H1 (cell line): ENCODE data around the gene PIK3R5. TPM values are rescaled to one million over a fixed set of nuclear protein-coding genes. Genes with fewer than 3 reads are reported as not detected.

Source experiments
- CTCF ChIA-PET: fragments of 300-600 bp; sonication (Branson Sonifier 250); formaldehyde crosslinking; loops from one replicate; lab custom pipeline; 2021; ENCODE audit not compliant: partially characterized antibody; lab: Charles Lee
- POLR2A ChIA-PET: fragments of 300-600 bp; sonication (Branson Sonifier 250); formaldehyde crosslinking; loops from one replicate; lab custom pipeline; 2021; ENCODE audit warnings: inconsistent platforms; ENCODE audit not compliant: partially characterized antibody; lab: Charles Lee
- DNase-seq, 2 experiments: peaks; one replicate each; pipeline versions ENCODE4 v3.0.0 to v3.0.0-alpha.2; 2010 to 2022; ENCODE audit warnings: low spot score in 2 of 2, low read depth in 1 of 2, mixed read lengths in 1 of 2
- FAIRE-seq: peaks from 2 replicates; lab custom pipeline; 2011; peaks lifted over from hg19 to GRCh38; lab: Jason Lieb, UNC
- H2AFZ ChIP-seq: 2 replicates; pipeline ENCODE4 v1.8.1; 2012; ENCODE audit warnings: low read length, inconsistent platforms
- H2AK5ac ChIP-seq: 2 replicates; pipeline ENCODE4 v1.6.1; 2013; ENCODE audit warnings: low read depth, low read length
- H2BK120ac ChIP-seq: replicated peaks from 2 replicates; pipeline ENCODE3; 2013; ENCODE audit warnings: low read depth, low read length, inconsistent platforms
- H2BK12ac ChIP-seq: 2 replicates; pipeline ENCODE4 v1.6.1; 2013; ENCODE audit warnings: low read depth, low read length
- H2BK15ac ChIP-seq: 2 replicates; pipeline ENCODE4 v1.6.1; 2013; ENCODE audit warnings: low read length
- H2BK20ac ChIP-seq: 2 replicates; pipeline ENCODE4 v1.6.1; 2013; ENCODE audit warnings: low read length
- H2BK5ac ChIP-seq: 2 replicates; pipeline ENCODE4 v1.6.1; 2013; ENCODE audit warnings: low read depth, low read length
- H3K14ac ChIP-seq: 2 replicates; pipeline ENCODE4 v1.6.1; 2013; ENCODE audit warnings: inconsistent platforms; ENCODE audit not compliant: insufficient read length
- H3K18ac ChIP-seq: 2 replicates; pipeline ENCODE4 v1.6.1; 2013; ENCODE audit warnings: low read length; ENCODE audit errors: extremely low read depth
- H3K23ac ChIP-seq: 2 replicates; pipeline ENCODE4 v1.6.1; 2013; ENCODE audit warnings: inconsistent platforms; ENCODE audit not compliant: insufficient read length
- H3K23me2 ChIP-seq: 2 replicates; pipeline ENCODE4 v1.6.1; 2013; ENCODE audit warnings: low read depth, low read length
- H3K27ac ChIP-seq: 2 replicates; pipeline ENCODE4 v1.6.1; 2011; ENCODE audit warnings: low read depth, low read length, inconsistent platforms
- H3K27me3 ChIP-seq, 4 experiments: replicated peaks in 1 of 4; 1 replicate in 1 of 4; 2 replicates in 3 of 4; pipeline versions ENCODE4 v1.6.1 to v1.8.1; 2011 to 2013; ENCODE audit warnings: low read length in 3 of 4, mild to moderate bottlenecking in 3 of 4, inconsistent platforms in 2 of 4, mixed read lengths in 2 of 4, moderate library complexity in 1 of 4; ENCODE audit not compliant: control insufficient read depth in 3 of 4, insufficient read depth in 3 of 4; ENCODE audit errors: extremely low read depth in 1 of 4
- H3K36me3 ChIP-seq, 4 experiments: 2 replicates each; pipeline versions ENCODE4 v1.6.1 to v1.8.1; 2011 to 2013; ENCODE audit warnings: mild to moderate bottlenecking in 4 of 4, low read length in 3 of 4, moderate library complexity in 2 of 4, control low read depth in 1 of 4, inconsistent platforms in 1 of 4; ENCODE audit not compliant: insufficient read depth in 4 of 4, control insufficient read depth in 2 of 4
- H3K4ac ChIP-seq: replicated peaks from 2 replicates; pipeline ENCODE3; 2013; ENCODE audit warnings: low read length, low read depth, mixed read lengths, inconsistent platforms; ENCODE audit not compliant: insufficient read length
- H3K4me1 ChIP-seq, 4 experiments: replicated peaks in 1 of 4; 1 replicate in 1 of 4; 2 replicates in 3 of 4; pipeline versions ENCODE4 v1.6.1 to v1.8.1; 2011 to 2013; ENCODE audit warnings: low read length in 3 of 4, inconsistent platforms in 2 of 4, mixed read lengths in 1 of 4; ENCODE audit not compliant: insufficient read depth in 4 of 4, control insufficient read depth in 3 of 4
- H3K4me2 ChIP-seq, 2 experiments: 2 replicates each; pipeline versions ENCODE4 v1.6.1 to v1.8.1; 2011 to 2013; ENCODE audit warnings: low read depth in 2 of 2, low read length in 2 of 2, control low read depth in 1 of 2, inconsistent platforms in 1 of 2, mild to moderate bottlenecking in 1 of 2; ENCODE audit not compliant: insufficient read depth in 1 of 2
- H3K4me3 ChIP-seq, 4 experiments: fragments of 200-600, 300-600 bp in 1 of 4; sonication (generic), shearing (Covaris generic), sonication (Bioruptor Twin) in 1 of 4; 2 replicates each; pipeline versions ENCODE4 v1.5.1 to v1.8.1; 2011 to 2016; ENCODE audit warnings: low read length in 4 of 4, low read depth in 3 of 4, control low read depth in 2 of 4, inconsistent platforms in 2 of 4, mild to moderate bottlenecking in 2 of 4, mixed read lengths in 1 of 4, moderate library complexity in 1 of 4; ENCODE audit not compliant: insufficient read depth in 2 of 4; ENCODE audit errors: extremely low read depth in 1 of 4
- H3K56ac ChIP-seq: replicated peaks from 2 replicates; pipeline ENCODE3; 2013; ENCODE audit warnings: low read depth, mild to moderate bottlenecking, mixed read lengths, low read length, inconsistent platforms; ENCODE audit not compliant: insufficient read length
- H3K79me1 ChIP-seq: 2 replicates; pipeline ENCODE4 v1.6.1; 2013; ENCODE audit warnings: low read depth, low read length, control low read depth
- H3K79me2 ChIP-seq, 2 experiments: 2 replicates each; pipeline versions ENCODE4 v1.6.1 to v1.8.1; 2012 to 2013; ENCODE audit warnings: low read length in 2 of 2, mild to moderate bottlenecking in 2 of 2, inconsistent platforms in 1 of 2; ENCODE audit not compliant: insufficient read depth in 2 of 2, control insufficient read depth in 1 of 2
- H3K9ac ChIP-seq, 4 experiments: replicated peaks in 1 of 4; 1 replicate in 1 of 4; 2 replicates in 3 of 4; pipeline versions ENCODE4 v1.6.1 to v1.8.1; 2011 to 2013; ENCODE audit warnings: low read depth in 3 of 4, low read length in 3 of 4, control low read depth in 2 of 4, mild to moderate bottlenecking in 2 of 4, moderate library complexity in 2 of 4, inconsistent platforms in 1 of 4; ENCODE audit errors: extremely low read depth in 1 of 4
- H3K9me3 ChIP-seq, 2 experiments: 2 replicates each; pipeline versions ENCODE4 v1.6.1 to v1.8.1; 2012 to 2013; ENCODE audit warnings: mild to moderate bottlenecking in 2 of 2, moderate library complexity in 2 of 2, control low read depth in 1 of 2, inconsistent platforms in 1 of 2, low read depth in 1 of 2, low read length in 1 of 2, mixed read lengths in 1 of 2; ENCODE audit not compliant: insufficient read depth in 2 of 2
- H4K20me1 ChIP-seq, 2 experiments: replicated peaks in 1 of 2; 2 replicates each; pipeline versions ENCODE3 to v1.8.1; 2011 to 2013; ENCODE audit warnings: inconsistent platforms in 2 of 2, low read length in 2 of 2, mild to moderate bottlenecking in 1 of 2; ENCODE audit not compliant: insufficient read depth in 2 of 2, control insufficient read depth in 1 of 2
- H4K5ac ChIP-seq: 2 replicates; pipeline ENCODE4 v1.6.1; 2013; ENCODE audit warnings: low read length, low read depth, mixed read lengths, inconsistent platforms; ENCODE audit not compliant: insufficient read length
- H4K8ac ChIP-seq: 2 replicates; pipeline ENCODE4 v1.8.0; 2013; ENCODE audit warnings: mild to moderate bottlenecking, moderate library complexity, low read length, inconsistent platforms; ENCODE audit not compliant: insufficient read depth; ENCODE audit errors: extremely low read depth
- H4K91ac ChIP-seq: replicated peaks from 2 replicates; pipeline ENCODE3; 2013; ENCODE audit warnings: low read length, mixed read lengths, inconsistent platforms; ENCODE audit not compliant: insufficient read length
- CREB1 ChIP-seq: IDR thresholded peaks from 2 replicates; pipeline ENCODE4 v1.6.1; 2012; ENCODE audit warnings: inconsistent platforms
- EGR1 ChIP-seq: IDR thresholded peaks from 2 replicates; pipeline ENCODE4 v1.6.1; 2011; ENCODE audit warnings: low read depth, low read length, borderline replicate concordance
- HDAC6 ChIP-seq: IDR thresholded peaks from one replicate; pipeline ENCODE4 v1.7.1; 2012; ENCODE audit warnings: low read depth, mild to moderate bottlenecking, inconsistent platforms, low read length, moderate library complexity
- KDM1A ChIP-seq: fragments of 200-600, 300-600 bp; sonication (generic); IDR thresholded peaks from 2 replicates; pipeline ENCODE4 v1.7.1; 2016; ENCODE audit warnings: mild to moderate bottlenecking, low read length, borderline replicate concordance
- POLR2A ChIP-seq, 2 experiments: IDR thresholded peaks; 1 replicate in 1 of 2; 2 replicates in 1 of 2; pipeline ENCODE4 v1.6.1; 2011; ENCODE audit warnings: low read depth in 2 of 2, low read length in 2 of 2, mild to moderate bottlenecking in 2 of 2; ENCODE audit errors: control extremely low read depth in 1 of 2
- SRF ChIP-seq: IDR thresholded peaks from 2 replicates; pipeline ENCODE4 v1.6.1; 2011; ENCODE audit warnings: mild to moderate bottlenecking, low read depth, low read length, moderate library complexity
- WGBS, 2 experiments: shearing (Covaris generic) in 1 of 2; methylation state at CpG; one replicate each; pipeline versions ENCODE4 v1.1.6 to v1.1.7; 2013 to 2015; ENCODE audit warnings: low lambda C conversion rate in 2 of 2, mixed read lengths in 2 of 2, inconsistent platforms in 1 of 2, low coverage in 1 of 2, missing lambda C conversion rate in 1 of 2; ENCODE audit not compliant: insufficient replicate concordance in 2 of 2, insufficient coverage in 1 of 2, insufficient read length in 1 of 2; ENCODE audit errors: extremely low coverage in 1 of 2, missing lambda C conversion rate in 1 of 2; 5-methylcytosine and 5-hydroxymethylcytosine counted together
- polyA plus RNA-seq, 7 experiments: library from polyadenylated mRNA; depleted of rRNA in 3 of 7; stranded (reverse) in 5 of 7; unstranded in 2 of 7; fragments of >200 nt in 5 of 7; fragments of 200-250 nt in 2 of 7; gene quantifications; 1 replicate in 5 of 7; 2 replicates in 1 of 7; 4 replicates in 1 of 7; pipeline versions ENCODE4 v1.2.1 to v1.2.3, GENCODE V29; 2011 to 2013; ENCODE audit warnings: missing spikeins in 2 of 7, mixed read lengths in 2 of 7
- total RNA-seq: library from RNA; stranded (reverse); fragmentation: NEBNext Ultra II Directional; extraction: Animal tissue kit (Norgen Biotek cat#: 25700); gene quantifications from 2 replicates; pipeline ENCODE4 v1.2.1, GENCODE V29; 2021

Gene PIK3R5
- total and polyA plus RNA-seq, 2 of the 8 experiments (the other 6 are each of a cell fraction or from before 2014, with no cell fraction given), result 2.7 to 4.3 TPM

DNA sequence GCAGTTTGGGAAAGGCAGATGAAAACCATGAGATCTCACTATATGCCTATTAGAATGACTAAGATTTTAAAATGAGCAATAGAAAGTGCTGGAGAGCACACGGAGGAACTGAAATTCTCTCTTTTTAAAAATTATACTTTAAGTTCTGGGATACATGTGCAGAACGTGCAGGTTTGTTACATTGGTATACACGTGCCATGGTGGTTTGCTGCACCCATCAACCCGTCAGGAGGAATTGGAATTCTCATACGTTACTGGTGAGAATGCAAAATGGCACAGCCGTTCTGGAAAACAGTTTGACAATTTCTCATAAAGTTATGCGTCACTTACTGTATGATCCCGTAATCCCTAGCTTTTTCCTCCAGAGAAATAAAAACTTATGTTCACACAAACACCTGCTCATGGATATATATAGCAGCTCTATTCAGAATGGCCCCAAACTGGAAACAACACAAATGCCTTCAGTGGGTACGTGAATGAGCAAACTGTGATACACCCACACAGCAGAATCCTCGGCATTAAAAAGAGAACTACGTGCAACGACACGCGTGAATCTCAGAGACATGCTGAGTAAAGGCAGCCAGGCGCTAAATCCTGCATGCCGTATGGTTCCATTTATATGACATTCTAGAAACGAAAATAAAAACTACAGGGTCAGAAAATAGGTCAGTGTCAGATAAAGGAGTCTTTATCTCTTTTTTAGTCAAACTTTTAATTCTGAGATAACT, 109.9 kb downstream of the PIK3R5 start:
- peaks cover 0 to 6% (median 1%) of the 10 kb centered on the region in 4 experiments; a peak in 4 of 7 replicates for H3K4me1 ChIP-seq
- no peak overlapping the region for H3K18ac ChIP-seq
- H3K27me3 ChIP-seq, result no peaks in the 10 kb centered on the region
- no peak for DNase-seq
- no peak overlapping the region for H3K4me3 ChIP-seq
- H2BK120ac ChIP-seq, result no peak overlapping the region
- no peak overlapping the region for H2BK12ac ChIP-seq
- H3K4ac ChIP-seq, result no peak overlapping the region
- no peak overlapping the region for H3K9ac ChIP-seq
- TF ChIP-seq HDAC6 (no peak), EGR1 (no peak), CREB1 (no peak), SRF (no peak), KDM1A (no peak), POLR2A (IDR thresholded peaks at IDR 0.05; ENCODE audit: control extremely low read depth in 1 of 2, low read depth in 2 of 2, low read length in 2 of 2) (no peak)
- POLR2A ChIA-PET, result no interaction called here
- CTCF ChIA-PET, result no interaction called here
- H2BK20ac ChIP-seq, result no peak overlapping the region
- no peak overlapping the region for H3K27ac ChIP-seq
- H4K5ac ChIP-seq, result no peak overlapping the region
- no peak overlapping the region for H4K91ac ChIP-seq
- no peak overlapping the region for H2AK5ac ChIP-seq
- no peak overlapping the region for H3K14ac ChIP-seq
- no peaks in the 10 kb centered on the region for H3K23me2 ChIP-seq
- H3K56ac ChIP-seq, result no peak overlapping the region
- H2BK15ac ChIP-seq, result no peak overlapping the region; the same call in 1 of the 2 replicates
- H3K9me3 ChIP-seq, result no peaks in the 10 kb centered on the region
- no peaks in the 10 kb centered on the region for H4K20me1 ChIP-seq
- no peak overlapping the region for H3K4me2 ChIP-seq
- H3K23ac ChIP-seq, result no peak overlapping the region
- H3K36me3 ChIP-seq, result no peaks in the 10 kb centered on the region
- no peaks in the 10 kb centered on the region for H3K79me1 ChIP-seq
- H4K8ac ChIP-seq, result no peak overlapping the region
- H3K79me2 ChIP-seq, result no peaks in the 10 kb centered on the region
- WGBS, 2 experiments, result 91% methylated on average over 17 of the region's 17 CpGs; no CpG with 5 or more reads in 1 of the 2 experiments
- no peak for FAIRE-seq
- H2BK5ac ChIP-seq, result no peak overlapping the region
- no peak overlapping the region for H2AFZ ChIP-seq
